ENCODE data around the gene RBM39. TPM values are rescaled to one million over a fixed set of nuclear protein-coding genes. Genes with fewer than 3 reads are reported as not detected.

The RBM39 gene
- total RNA-seq, 1 donor from 2014 or later, result 133 TPM

GRCh38 chr20:35663516-35664465 is 78.3 kb downstream of the RBM39 start:
- intact Hi-C loops (cut with DNase I), result loop anchor here (2.0 kb wide), 2 partner anchors 35 to 47 kb away; partner anchors contain the start of genes NFS1 and ROMO1
- ATAC-seq, result peak; percentile 1
- no peak for DNase-seq (ENCODE audit: missing footprints)

GRCh38 chr20:35662551-35662950 is 79.5 kb downstream of the RBM39 start:
- DNase-seq (ENCODE audit: missing footprints) (no peak), ATAC-seq (no peak)
- intact Hi-C loops (cut with DNase I), result loop anchor here (2.0 kb wide), 1 partner anchor 46 kb away; no protein-coding TSS in a partner anchor

- no peak for DNase-seq (ENCODE audit: missing footprints)
- intact Hi-C loops (cut with DNase I), result loop anchor here (2.0 kb wide), 1 partner anchor 45 kb away; no protein-coding TSS in a partner anchor
Observed at GRCh38 chr20:35661908-35662307, 80.2 kb downstream of the RBM39 start.

GRCh38 chr20:35661053-35661452 is 81.0 kb downstream of the RBM39 start:
- DNase-seq (ENCODE audit: missing footprints), result no peak
- ATAC-seq, result no peak
- intact Hi-C loops (cut with DNase I), result no loop called here

More at GRCh38 chr20:35661908-35662307, 80.2 kb downstream of the RBM39 start:
- ATAC-seq, result no peak

- no peak for DNase-seq (ENCODE audit: missing footprints)
- intact Hi-C loops (cut with DNase I), result no loop called here
- ATAC-seq, result no peak
Observed at GRCh38 chr20:35660122-35660937, 81.7 kb downstream of the RBM39 start.

GRCh38 chr20:35657271-35657670 is 84.8 kb downstream of the RBM39 start:
- ATAC-seq (no peak), DNase-seq (ENCODE audit: missing footprints) (no peak)
- intact Hi-C loops (cut with DNase I), result no loop called here

GRCh38 chr20:35654415-35654814 is 87.6 kb downstream of the RBM39 start:
- DNase-seq (ENCODE audit: missing footprints), result no peak
- intact Hi-C loops (cut with DNase I), result no loop called here
- ATAC-seq, result no peak

GRCh38 chr20:35653893-35654292 is 88.2 kb downstream of the RBM39 start:
- ATAC-seq (no peak), DNase-seq (ENCODE audit: missing footprints) (no peak)
- intact Hi-C loops (cut with DNase I), result no loop called here

Other genes with a start within 250 kb of the RBM39 start
- gene C20orf173, start 212.6 kb downstream of the RBM39 start, total RNA-seq, result not detected
- gene ERGIC3, start 200.2 kb downstream of the RBM39 start, total RNA-seq, result 94.8 TPM
- 1.6 TPM for gene SPAG4, start 126.4 kb downstream of the RBM39 start, total RNA-seq
- 49.6 TPM for gene CPNE1, start 77.4 kb downstream of the RBM39 start, total RNA-seq
- gene RBM12, start 77.4 kb downstream of the RBM39 start, total RNA-seq, result 41.4 TPM
- gene NFS1, start 42.9 kb downstream of the RBM39 start, total RNA-seq, result 54.3 TPM
- gene ROMO1, start 42.9 kb downstream of the RBM39 start, total RNA-seq, result 190 TPM
- 36.7 TPM for gene PHF20, start 29.8 kb upstream of the RBM39 start, total RNA-seq
- 44.8 TPM for gene SCAND1, start 212.2 kb upstream of the RBM39 start, total RNA-seq
- 3.5 TPM for gene CNBD2, start 226.3 kb upstream of the RBM39 start, total RNA-seq